HCT116 (cell line): ENCODE results near the gene POLD2. TPM values are rescaled to one million over a fixed set of nuclear protein-coding genes. Genes with fewer than 3 reads are reported as not detected.

Source experiments
- ATAC-seq: fragments of 200-7000 bp; cut with Tn5 transposase; 2 replicates; pipeline ENCODE4 v1.9.1; 2020; ENCODE audit warnings: mild to moderate bottlenecking, moderate library complexity
- BruUV-seq: library from RNA; stranded (reverse); fragments of 400-500 nt; replicated peaks from 2 replicates; lab custom pipeline; 2021; lab: Mats Ljungman, UMichigan
- CTCF ChIA-PET: fragments of 300-600 bp; sonication (Branson Sonifier 250); formaldehyde crosslinking; loops from one replicate; lab custom pipeline; 2021; ENCODE audit warnings: antibody characterized with exemption; lab: Charles Lee
- POLR2A ChIA-PET: fragments of 300-600, 350-600 bp; sonication (Branson Sonifier 250); formaldehyde crosslinking; loops from one replicate; lab custom pipeline; 2021; ENCODE audit warnings: antibody characterized with exemption; lab: Charles Lee
- RAD21 ChIA-PET, 2 experiments: fragments of 300-600 bp; sonication (Branson Sonifier 250); formaldehyde crosslinking; loops; one replicate each; lab custom pipeline; 2023; ENCODE audit warnings: low total read pairs in 2 of 2; ENCODE audit not compliant: uncharacterized antibody in 2 of 2, unreplicated experiment in 2 of 2, low non-redundant PET in 1 of 2; lab: Charles Lee
- DNase-seq: peaks from one replicate; pipeline ENCODE4 v3.0.0-alpha.2; 2010; ENCODE audit warnings: low read depth, low spot score
- H2AFZ ChIP-seq: fragments of 200-600 bp; shearing (Covaris generic), sonication (generic); 2 replicates; pipeline ENCODE4 v1.6.1; 2017; ENCODE audit warnings: low read depth, mixed run types, mixed read lengths, antibody characterized with exemption, low read length; ENCODE audit not compliant: poor library complexity, severe bottlenecking
- H3K27ac ChIP-seq: 2 replicates; pipeline ENCODE4 v1.5.1; 2012; ENCODE audit warnings: low read depth, low read length
- H3K27me3 ChIP-seq: fragments of 200-600 bp; sonication (generic); 2 replicates; pipeline ENCODE4 v1.6.1; 2016; ENCODE audit warnings: mixed run types, low read length, mixed read lengths; ENCODE audit not compliant: insufficient read depth
- H3K36me3 ChIP-seq, 2 experiments: fragments of 200-500 bp in 1 of 2; fragments of 200-600 bp in 1 of 2; sonication (Bioruptor generic) in 1 of 2; sonication (generic) in 1 of 2; 2 replicates each; pipeline versions ENCODE4 v1.5.1 to v1.6.1; 2014 to 2016; ENCODE audit warnings: low read length in 2 of 2, inconsistent platforms in 1 of 2, mixed read lengths in 1 of 2, mixed run types in 1 of 2; ENCODE audit not compliant: insufficient read depth in 2 of 2, control insufficient read depth in 1 of 2
- H3K4me1 ChIP-seq, 2 experiments: fragments of 200-600 bp in 1 of 2; sonication (generic) in 1 of 2; 2 replicates each; pipeline versions ENCODE4 v1.5.1 to v1.6.1; 2012 to 2017; ENCODE audit warnings: low read length in 2 of 2, inconsistent platforms in 1 of 2, mild to moderate bottlenecking in 1 of 2, mixed read lengths in 1 of 2, mixed run types in 1 of 2, moderate library complexity in 1 of 2; ENCODE audit not compliant: insufficient read depth in 2 of 2, control insufficient read depth in 1 of 2
- H3K4me2 ChIP-seq: fragments of 200-600 bp; sonication (generic); 2 replicates; pipeline ENCODE4 v1.6.1; 2017; ENCODE audit warnings: mixed run types, low read length, mixed read lengths
- H3K4me3 ChIP-seq, 2 experiments: fragments of 200-600 bp in 1 of 2; sonication (generic) in 1 of 2; replicated peaks in 1 of 2; 2 replicates each; pipeline ENCODE4 v1.5.1; 2011 to 2016; ENCODE audit warnings: low read length in 2 of 2, control low read depth in 1 of 2, low read depth in 1 of 2, mild to moderate bottlenecking in 1 of 2, mixed read lengths in 1 of 2, mixed run types in 1 of 2
- H3K79me2 ChIP-seq: fragments of 200-600 bp; sonication (generic); 2 replicates; pipeline ENCODE4 v1.6.1; 2017; ENCODE audit warnings: mild to moderate bottlenecking, mixed run types, low read length, moderate library complexity, mixed read lengths; ENCODE audit not compliant: insufficient read depth
- H3K9ac ChIP-seq: fragments of 200-600 bp; sonication (generic); 2 replicates; pipeline ENCODE4 v1.6.1; 2016; ENCODE audit warnings: low read length, mixed read lengths
- H3K9me2 ChIP-seq: fragments of 200-600 bp; sonication (generic), shearing (Covaris generic); 2 replicates; pipeline ENCODE4 v1.6.1; 2017; ENCODE audit warnings: mixed run types, mild to moderate bottlenecking, moderate library complexity; ENCODE audit not compliant: insufficient read depth
- H3K9me3 ChIP-seq, 2 experiments: fragments of 200-500 bp in 1 of 2; fragments of 200-600 bp in 1 of 2; sonication (Bioruptor generic) in 1 of 2; sonication (generic) in 1 of 2; 2 replicates each; pipeline ENCODE4 v1.6.1; 2014 to 2017; ENCODE audit warnings: low read length in 2 of 2, mixed read lengths in 2 of 2, inconsistent platforms in 1 of 2, low read depth in 1 of 2, mild to moderate bottlenecking in 1 of 2, mixed run types in 1 of 2, moderate library complexity in 1 of 2; ENCODE audit not compliant: control insufficient read depth in 1 of 2, insufficient read depth in 1 of 2
- H4K20me1 ChIP-seq: fragments of 200-600 bp; sonication (generic), shearing (Covaris generic); 2 replicates; pipeline ENCODE4 v1.6.1; 2017; ENCODE audit warnings: mixed run types, mild to moderate bottlenecking, moderate library complexity; ENCODE audit not compliant: insufficient read depth
- CBX3 ChIP-seq: IDR thresholded peaks from 2 replicates; pipeline ENCODE4 v1.6.1; 2012; ENCODE audit warnings: low read depth
- CEBPB ChIP-seq: IDR thresholded peaks from 2 replicates; pipeline ENCODE4 v1.6.1; 2012; ENCODE audit warnings: low read depth
- EGR1 ChIP-seq: IDR thresholded peaks from 2 replicates; pipeline ENCODE4 v1.6.1; 2012; ENCODE audit warnings: low read depth
- ELF1 ChIP-seq: IDR thresholded peaks from 2 replicates; pipeline ENCODE4 v1.6.1; 2012; ENCODE audit warnings: low read depth, borderline replicate concordance
- EZH2phosphoT487 ChIP-seq: fragments of 200-600 bp; IDR thresholded peaks from 2 replicates; pipeline ENCODE4 v1.6.1; 2018; ENCODE audit warnings: antibody characterized with exemption, borderline replicate concordance
- FOSL1 ChIP-seq: IDR thresholded peaks from 2 replicates; pipeline ENCODE4 v1.6.1; 2012; ENCODE audit warnings: low read depth
- JUND ChIP-seq: IDR thresholded peaks from 2 replicates; pipeline ENCODE4 v1.6.1; 2012
- POLR2AphosphoS5 ChIP-seq: IDR thresholded peaks from 2 replicates; pipeline ENCODE4 v1.6.1; 2011; ENCODE audit warnings: mild to moderate bottlenecking, low read depth, low read length, moderate library complexity
- SP1 ChIP-seq: IDR thresholded peaks from 2 replicates; pipeline ENCODE4 v1.6.1; 2012; ENCODE audit warnings: low read depth
- TCF7L2 ChIP-seq: IDR thresholded peaks from 2 replicates; pipeline ENCODE4 v1.7.0; 2011; ENCODE audit warnings: borderline replicate concordance, inconsistent platforms; ENCODE audit not compliant: insufficient read depth, insufficient read length; ENCODE audit errors: extremely low read depth
- intact Hi-C: fragments of 100-400 bp; cut with micrococcal nuclease; formaldehyde crosslinking; loops from 2 replicates; pipeline ENCODE4 v1.10.0; 2022
- total RNA-seq: library from RNA; stranded (reverse); gene quantifications from one replicate; pipeline ENCODE4 v1.2.1, GENCODE V29; 2021; ENCODE audit not compliant: unreplicated experiment
- TF ChIP-seq, protein P1 (sequence below), 3 experiments: fragments of 200-600 bp in 1 of 3; sonication (generic) in 1 of 3; IDR thresholded peaks in 2 of 3; conservative IDR thresholded peaks in 1 of 3; 2 replicates each; pipeline ENCODE4 v1.5.1; 2012 to 2017; ENCODE audit warnings: low read depth in 2 of 3, low read length in 2 of 3, antibody characterized with exemption in 1 of 3, borderline replicate concordance in 1 of 3, control low read depth in 1 of 3, mild to moderate bottlenecking in 1 of 3, mixed read lengths in 1 of 3, mixed run types in 1 of 3, moderate library complexity in 1 of 3; ENCODE audit not compliant: insufficient read depth in 1 of 3
- TF ChIP-seq, protein P2 (sequence below): IDR thresholded peaks from 2 replicates; pipeline ENCODE4 v1.6.1; 2012

POLD2 gene
- total RNA-seq, 1 experiment from 2014 or later = 237 TPM

DNA sequence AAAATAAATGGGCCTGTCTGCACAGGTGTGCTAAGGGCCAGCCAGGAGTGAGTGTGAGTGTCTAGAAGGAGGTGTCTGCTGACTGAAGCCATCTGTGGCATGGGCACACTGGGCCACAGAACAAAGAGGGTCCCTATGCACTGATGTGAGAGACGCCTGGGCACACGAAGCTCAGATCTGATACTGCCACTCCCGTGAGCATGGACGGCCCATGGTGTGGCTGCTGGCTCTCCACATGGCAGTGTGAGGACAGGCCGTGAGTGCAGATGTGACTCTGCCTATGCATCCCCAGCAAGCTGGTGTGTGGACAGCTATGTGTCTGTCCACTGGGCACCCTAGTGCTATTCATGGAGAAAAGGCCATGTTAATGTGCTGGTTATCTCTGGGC, 30.6 kb upstream of the POLD2 start:
- H3K27ac ChIP-seq = no peak overlapping the region
- H3K4me3 ChIP-seq = no peak overlapping the region
- no TSS peak for BruUV-seq
- CTCF ChIA-PET = no interaction called here
- H3K4me2 ChIP-seq = no peak overlapping the region
- TF ChIP-seq ELF1 (no peak), CEBPB (no peak), EGR1 (no peak), TCF7L2 (no peak), FOSL1 (no peak), SP1 (no peak), EZH2phosphoT487 (no peak), JUND (no peak)
- TF ChIP-seq, all 23 proteins: peak for 0
- DNase-seq = no peak
- Histone ChIP-seq H3K79me2 (no peaks in the 10 kb centered on the region), H2AFZ (no peak overlapping the region), H3K9me3 (no peaks in the 10 kb centered on the region), H3K4me1 (peaks cover 0 to 9% of the 10 kb centered on the region in 2 experiments; a peak in 2 of 4 replicates), H3K36me3 (no peaks in the 10 kb centered on the region), H3K9ac (no peak overlapping the region), H4K20me1 (no peaks in the 10 kb centered on the region), H3K9me2 (no peaks in the 10 kb centered on the region), H3K27me3 (no peaks in the 10 kb centered on the region)
- ATAC-seq = no peak
- POLR2A ChIA-PET = no interaction called here
- intact Hi-C loops = no loop called here
- RAD21 ChIA-PET = no interaction called here

DNA sequence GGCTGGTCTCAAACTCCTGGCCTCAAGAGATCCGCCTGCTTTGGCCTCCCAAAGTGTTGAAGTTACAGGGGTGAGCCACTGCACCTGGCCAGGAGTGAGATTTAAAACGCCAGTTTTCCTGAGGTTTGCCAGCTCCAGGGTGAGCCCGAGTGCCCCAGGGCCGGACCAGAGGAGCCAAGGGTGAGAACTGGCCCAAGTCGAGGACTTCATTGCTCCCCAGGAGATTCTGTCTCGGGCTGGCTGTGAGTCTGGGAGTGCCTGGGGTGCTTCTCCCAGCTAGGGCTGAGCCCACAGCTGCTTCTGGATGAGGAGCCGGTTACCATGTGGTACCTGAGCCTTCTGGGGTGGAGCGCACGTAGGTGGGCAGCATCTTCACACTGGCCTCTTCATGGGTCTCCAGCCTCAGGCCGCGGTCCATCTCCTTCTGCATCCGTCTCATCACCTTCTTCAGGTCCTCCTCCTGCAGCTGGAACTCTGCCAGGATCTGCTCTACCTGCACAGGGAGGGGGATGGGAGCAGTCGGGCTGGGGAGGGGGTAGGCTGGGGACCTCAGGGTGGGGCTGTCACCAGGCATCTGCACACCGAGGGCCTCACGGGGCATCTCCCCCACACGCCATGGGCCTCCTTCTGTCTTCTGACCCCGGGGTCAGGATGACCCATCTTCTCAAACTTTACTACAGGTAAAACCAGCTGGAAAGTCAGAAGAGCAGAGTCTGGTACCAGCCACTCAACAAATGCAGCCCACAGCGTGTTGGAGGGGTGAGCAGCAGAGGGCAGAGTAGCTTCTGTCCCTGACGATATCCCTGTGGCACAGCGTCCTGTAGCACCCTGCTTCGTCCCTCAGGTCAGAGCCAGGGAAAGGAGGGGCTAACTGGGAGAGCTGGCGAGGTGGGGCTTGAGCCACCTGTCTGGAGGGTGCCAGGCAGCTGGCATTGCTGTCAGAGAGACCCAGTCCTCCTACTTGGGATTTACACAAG, 29.9 kb upstream of the POLD2 start:
- intact Hi-C loops = no loop called here

More for the DNA sequence above, 29.9 kb upstream of the POLD2 start:
- DNase-seq = no peak
- POLR2A ChIA-PET = no interaction called here
- TF ChIP-seq, protein P1, sequence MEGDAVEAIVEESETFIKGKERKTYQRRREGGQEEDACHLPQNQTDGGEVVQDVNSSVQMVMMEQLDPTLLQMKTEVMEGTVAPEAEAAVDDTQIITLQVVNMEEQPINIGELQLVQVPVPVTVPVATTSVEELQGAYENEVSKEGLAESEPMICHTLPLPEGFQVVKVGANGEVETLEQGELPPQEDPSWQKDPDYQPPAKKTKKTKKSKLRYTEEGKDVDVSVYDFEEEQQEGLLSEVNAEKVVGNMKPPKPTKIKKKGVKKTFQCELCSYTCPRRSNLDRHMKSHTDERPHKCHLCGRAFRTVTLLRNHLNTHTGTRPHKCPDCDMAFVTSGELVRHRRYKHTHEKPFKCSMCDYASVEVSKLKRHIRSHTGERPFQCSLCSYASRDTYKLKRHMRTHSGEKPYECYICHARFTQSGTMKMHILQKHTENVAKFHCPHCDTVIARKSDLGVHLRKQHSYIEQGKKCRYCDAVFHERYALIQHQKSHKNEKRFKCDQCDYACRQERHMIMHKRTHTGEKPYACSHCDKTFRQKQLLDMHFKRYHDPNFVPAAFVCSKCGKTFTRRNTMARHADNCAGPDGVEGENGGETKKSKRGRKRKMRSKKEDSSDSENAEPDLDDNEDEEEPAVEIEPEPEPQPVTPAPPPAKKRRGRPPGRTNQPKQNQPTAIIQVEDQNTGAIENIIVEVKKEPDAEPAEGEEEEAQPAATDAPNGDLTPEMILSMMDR (IDR thresholded peaks at IDR 0.05 in 2 of 3, conservative IDR thresholded peaks at IDR 0.05 in 1 of 3; ENCODE audit: borderline replicate concordance in 1 of 3, insufficient read depth in 1 of 3, low read depth in 2 of 3, low read length in 2 of 3) = no peak
- TF ChIP-seq SP1 (no peak), CBX3 (no peak), EGR1 (no peak), FOSL1 (no peak), POLR2AphosphoS5 (no peak)
- TF ChIP-seq, protein P2, sequence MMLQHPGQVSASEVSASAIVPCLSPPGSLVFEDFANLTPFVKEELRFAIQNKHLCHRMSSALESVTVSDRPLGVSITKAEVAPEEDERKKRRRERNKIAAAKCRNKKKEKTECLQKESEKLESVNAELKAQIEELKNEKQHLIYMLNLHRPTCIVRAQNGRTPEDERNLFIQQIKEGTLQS = no peak
- TF ChIP-seq, all 23 proteins: peak for 0
- Histone ChIP-seq H3K4me3 (no peak overlapping the region), H3K9me2 (no peaks in the 10 kb centered on the region), H3K36me3 (no peaks in the 10 kb centered on the region), H4K20me1 (no peaks in the 10 kb centered on the region), H3K4me2 (no peak overlapping the region), H3K27ac (no peak overlapping the region), H3K79me2 (no peaks in the 10 kb centered on the region), H3K27me3 (no peaks in the 10 kb centered on the region), H3K9me3 (no peaks in the 10 kb centered on the region), H3K4me1 (peaks cover 0 to 9% of the 10 kb centered on the region in 2 experiments; a peak in 2 of 4 replicates), H2AFZ (no peak overlapping the region), H3K9ac (no peak overlapping the region)
- BruUV-seq = no TSS peak
- ChIA-PET RAD21 (no interaction called here), CTCF (no interaction called here)
- no peak for ATAC-seq
